GM12872 (cell line): ENCODE results near the gene ADCY5.

Experiments
- TF ChIP-seq, protein P1 (sequence below): IDR thresholded peaks from 3 replicates; pipeline ENCODE4 v1.5.1; 2011; ENCODE audit warnings: low read depth, mild to moderate bottlenecking, low read length, moderate library complexity; ENCODE audit not compliant: insufficient read depth

Gene ADCY5

DNA sequence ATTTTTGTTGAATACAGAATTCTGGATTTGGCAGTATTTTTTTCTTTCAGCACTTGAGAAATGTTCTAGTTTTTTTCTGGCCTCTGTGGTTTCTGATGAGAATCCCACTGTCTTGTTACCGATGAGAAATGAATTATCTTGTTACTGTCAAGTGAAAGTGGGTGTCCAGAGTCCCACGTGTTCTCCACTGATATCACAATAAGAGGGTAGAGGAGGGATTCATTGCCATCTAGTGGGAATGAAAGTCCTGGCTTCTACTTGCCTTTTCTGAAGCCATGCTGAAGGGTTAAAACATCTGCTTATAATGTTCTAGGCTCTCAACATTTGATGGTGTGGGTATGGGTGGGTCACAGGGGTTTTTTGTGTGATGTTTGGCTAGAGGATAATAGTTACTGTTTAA is 181.1 kb downstream of the ADCY5 start:
- TF ChIP-seq, protein P1, sequence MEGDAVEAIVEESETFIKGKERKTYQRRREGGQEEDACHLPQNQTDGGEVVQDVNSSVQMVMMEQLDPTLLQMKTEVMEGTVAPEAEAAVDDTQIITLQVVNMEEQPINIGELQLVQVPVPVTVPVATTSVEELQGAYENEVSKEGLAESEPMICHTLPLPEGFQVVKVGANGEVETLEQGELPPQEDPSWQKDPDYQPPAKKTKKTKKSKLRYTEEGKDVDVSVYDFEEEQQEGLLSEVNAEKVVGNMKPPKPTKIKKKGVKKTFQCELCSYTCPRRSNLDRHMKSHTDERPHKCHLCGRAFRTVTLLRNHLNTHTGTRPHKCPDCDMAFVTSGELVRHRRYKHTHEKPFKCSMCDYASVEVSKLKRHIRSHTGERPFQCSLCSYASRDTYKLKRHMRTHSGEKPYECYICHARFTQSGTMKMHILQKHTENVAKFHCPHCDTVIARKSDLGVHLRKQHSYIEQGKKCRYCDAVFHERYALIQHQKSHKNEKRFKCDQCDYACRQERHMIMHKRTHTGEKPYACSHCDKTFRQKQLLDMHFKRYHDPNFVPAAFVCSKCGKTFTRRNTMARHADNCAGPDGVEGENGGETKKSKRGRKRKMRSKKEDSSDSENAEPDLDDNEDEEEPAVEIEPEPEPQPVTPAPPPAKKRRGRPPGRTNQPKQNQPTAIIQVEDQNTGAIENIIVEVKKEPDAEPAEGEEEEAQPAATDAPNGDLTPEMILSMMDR = no peak

DNA sequence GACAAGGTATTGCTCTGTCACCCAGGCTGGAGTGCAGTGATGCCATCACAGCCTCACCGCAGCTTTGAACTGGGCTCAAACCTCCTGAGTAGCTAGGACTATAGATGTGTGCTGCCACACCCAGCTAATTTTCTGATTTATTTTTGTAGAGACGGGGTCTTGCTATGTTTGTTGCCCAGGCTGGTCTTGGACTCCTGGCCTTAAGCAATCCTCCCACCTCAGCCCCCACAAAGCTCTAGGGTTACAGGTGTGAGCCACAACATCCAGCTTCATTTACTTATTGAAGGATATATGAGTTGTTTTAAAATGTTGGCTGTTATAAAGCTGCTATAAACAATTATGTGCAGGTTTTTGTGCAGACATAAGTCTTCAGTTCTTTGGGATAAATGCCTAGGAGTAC is 184.9 kb downstream of the ADCY5 start:
- TF ChIP-seq, protein P1 = no peak

DNA sequence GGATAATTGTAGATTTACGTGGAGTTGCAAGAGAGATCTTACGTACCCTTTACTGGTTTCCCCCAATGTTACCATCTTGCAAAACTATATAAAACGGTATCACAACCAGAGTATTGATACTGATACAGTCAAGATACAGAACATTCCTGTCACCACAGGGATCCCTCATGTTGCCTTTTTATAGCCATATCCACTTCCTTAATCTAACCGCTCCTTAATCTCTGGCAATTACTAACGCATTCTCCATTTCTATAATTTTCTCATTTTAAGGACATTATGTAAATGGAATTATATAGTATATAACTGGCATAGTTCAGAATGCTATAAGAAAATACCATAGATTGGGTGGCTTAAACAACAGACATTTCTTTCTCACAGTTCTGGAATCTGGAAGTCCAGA is 186.0 kb downstream of the ADCY5 start:
- TF ChIP-seq, protein P1 = no peak

DNA sequence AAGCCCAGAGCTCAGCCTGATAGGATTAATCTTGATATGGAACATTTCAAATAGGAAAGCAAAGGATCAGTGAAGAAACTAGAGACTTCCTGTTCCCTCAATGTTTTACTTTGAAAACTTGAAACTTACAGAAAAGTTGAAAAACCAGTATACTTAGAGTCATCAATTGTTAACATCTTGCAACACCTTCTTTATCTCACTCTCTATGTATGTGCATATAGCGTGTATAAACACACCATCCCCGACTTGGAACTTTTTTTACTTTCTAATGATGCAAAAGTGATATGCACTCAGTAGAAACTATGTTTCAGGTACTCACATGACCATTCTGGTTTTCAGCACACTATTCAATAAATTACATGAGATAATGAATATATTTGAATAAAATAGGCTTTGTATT is 186.7 kb downstream of the ADCY5 start:
- TF ChIP-seq, protein P1 = no peak

DNA sequence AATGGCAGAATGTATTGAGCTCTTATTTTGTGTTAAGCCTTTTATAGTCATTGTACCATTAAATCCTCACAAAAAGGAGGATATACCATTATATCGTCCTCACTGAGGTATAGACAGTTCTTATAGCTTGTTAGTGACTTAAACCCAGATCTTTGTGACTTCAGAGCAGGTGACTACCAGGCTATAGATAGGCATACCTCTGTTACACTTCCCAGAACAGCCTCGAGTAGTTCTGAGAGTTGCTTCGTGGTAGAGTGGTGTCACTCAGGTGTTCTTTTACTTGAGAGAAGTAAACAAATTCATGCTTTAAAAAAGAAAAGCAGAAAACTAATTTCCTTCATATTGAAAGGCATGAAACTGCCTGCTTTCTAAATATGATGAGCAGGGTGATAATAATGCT is 187.2 kb downstream of the ADCY5 start:
- TF ChIP-seq, protein P1 = no peak

DNA sequence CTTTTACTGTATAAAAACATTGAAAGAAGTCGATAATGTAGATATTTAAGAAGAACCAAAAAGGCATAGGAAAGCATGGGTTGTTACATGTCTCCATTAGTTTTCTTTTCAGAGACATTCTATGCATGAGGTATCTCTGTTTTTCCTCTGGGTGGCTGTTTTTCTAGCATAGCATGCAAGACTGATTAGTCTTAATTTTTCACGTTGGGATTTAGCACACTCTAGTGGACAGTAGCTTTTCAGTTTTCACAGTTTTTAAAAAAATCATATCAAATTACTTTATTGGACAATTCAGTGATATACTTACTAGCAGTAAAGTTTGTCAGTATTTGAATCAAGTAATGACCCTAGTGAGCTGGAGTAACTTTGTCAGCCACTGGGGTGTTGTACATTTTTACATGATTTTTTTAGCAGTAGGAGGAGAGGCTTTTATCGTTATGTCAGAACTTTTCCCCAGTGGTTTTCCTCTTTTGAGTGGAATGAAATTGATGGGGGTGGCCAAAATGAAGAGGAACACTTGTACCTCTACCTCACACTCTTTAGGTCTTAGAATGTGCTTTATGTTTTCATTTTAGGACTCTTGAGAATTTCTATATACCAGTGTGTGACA is 190.0 kb downstream of the ADCY5 start:
- TF ChIP-seq, protein P1 = peak; percentile 46; the same call in 1 of the 3 replicates

DNA sequence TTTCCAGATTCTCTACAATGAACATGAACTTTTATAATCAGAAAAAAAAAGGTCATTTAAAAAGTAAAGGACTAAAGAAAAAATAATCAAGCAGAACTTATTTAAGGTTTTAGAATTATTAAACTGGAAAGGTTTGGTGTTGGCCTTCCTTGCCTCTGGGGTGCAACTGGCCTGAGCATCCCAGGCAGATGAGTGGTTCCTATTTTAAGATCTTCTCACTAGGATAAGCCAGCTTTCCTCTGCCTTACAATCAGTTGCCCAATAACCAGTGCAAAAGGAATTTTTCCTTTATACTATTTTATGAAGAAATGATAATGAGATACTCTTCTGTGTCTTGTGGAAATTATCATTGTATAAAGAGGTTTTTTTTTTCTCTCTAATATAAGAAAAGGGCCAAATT is 190.5 kb downstream of the ADCY5 start:
- TF ChIP-seq, protein P1 = no peak
